Stimulated activated CD4-positive, alpha-beta T cell treated with anti-CD3 and anti-CD28 coated beads, Interleukin-2, amount 100 ng/mL, for 4 hours (primary cell): ENCODE data around the gene AREG.

Experiments used
- DNase-seq: peaks from one replicate; pipeline ENCODE4 v3.0.0-alpha.2; 2020; ENCODE audit warnings: low read depth

The AREG gene

DNA sequence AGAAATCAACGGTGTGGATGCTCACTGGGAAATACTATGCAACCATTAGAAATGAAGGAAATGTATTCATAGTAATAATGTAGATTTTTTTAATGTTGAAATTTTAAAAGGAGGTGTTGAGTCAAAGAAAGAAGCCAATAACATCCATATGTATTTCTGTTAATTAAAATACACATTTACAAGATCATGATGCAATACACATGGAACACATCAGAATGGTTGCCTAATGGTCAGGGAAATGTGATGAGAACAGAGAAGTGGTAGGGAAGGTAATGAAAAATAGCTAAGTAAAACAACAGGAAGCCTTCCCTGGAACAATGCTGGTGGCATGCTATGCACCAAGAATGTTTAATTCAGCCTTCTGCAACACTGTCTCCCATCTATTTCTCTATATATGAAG, 18.2 kb downstream of the AREG start:
- no peak for DNase-seq

DNA sequence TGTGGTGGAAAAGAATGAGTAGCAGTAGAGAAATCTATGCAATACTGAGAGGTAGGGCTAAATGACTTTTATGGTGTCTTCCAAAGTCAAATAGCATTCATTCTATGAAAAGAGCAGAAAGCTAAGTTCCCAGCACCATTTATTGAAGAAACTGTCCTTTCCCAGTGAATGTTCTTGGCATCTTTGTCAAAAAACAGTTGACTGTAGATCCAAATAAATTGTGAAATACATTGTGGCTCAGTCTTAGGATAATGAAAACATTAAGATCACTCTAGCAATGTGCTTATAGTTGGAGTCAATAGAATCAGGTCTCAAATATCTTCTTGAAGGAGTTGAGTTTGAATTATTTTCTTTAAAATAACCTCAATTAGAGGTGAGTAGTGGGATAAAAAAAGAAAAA, 19.4 kb downstream of the AREG start:
- DNase-seq: no peak

DNA sequence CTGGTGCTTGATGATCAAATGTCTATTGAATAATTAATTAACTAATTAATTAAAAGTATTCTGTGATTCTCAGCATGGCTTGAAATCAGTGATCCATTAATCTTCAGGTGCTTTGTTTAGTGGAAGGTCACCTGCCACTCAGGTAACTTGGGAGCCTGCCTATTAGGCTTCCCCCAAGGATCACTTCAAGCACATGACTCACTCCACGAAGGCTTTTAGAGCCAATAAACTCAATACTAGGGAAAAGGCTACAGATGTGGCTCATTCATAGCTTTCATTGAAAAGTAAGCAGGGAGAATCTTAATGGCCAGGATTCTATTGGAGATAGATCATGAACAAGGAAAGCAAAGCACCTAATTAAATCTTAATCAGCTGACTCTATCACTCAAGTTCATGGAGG, 21.3 kb downstream of the AREG start:
- DNase-seq: no peak

DNA sequence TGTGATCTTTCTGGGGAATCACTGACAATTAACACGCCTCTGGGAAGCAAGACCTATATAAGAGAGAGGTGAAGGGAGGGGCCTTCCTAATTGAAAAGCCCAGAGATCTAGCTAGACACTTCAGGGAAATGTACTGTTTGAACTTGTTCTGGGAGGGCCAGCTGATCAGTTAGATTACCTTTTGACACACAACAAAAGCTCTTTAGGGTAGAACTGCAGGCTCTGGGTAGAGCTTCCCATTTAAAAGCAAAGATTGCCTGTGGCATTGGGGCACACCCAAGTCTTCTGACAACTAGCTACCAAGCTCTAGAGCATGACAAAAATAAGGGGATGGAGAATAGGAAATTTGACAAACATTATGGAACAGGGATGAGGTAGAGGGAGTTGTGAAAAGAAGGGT, 26.3 kb downstream of the AREG start:
- no peak for DNase-seq

DNA sequence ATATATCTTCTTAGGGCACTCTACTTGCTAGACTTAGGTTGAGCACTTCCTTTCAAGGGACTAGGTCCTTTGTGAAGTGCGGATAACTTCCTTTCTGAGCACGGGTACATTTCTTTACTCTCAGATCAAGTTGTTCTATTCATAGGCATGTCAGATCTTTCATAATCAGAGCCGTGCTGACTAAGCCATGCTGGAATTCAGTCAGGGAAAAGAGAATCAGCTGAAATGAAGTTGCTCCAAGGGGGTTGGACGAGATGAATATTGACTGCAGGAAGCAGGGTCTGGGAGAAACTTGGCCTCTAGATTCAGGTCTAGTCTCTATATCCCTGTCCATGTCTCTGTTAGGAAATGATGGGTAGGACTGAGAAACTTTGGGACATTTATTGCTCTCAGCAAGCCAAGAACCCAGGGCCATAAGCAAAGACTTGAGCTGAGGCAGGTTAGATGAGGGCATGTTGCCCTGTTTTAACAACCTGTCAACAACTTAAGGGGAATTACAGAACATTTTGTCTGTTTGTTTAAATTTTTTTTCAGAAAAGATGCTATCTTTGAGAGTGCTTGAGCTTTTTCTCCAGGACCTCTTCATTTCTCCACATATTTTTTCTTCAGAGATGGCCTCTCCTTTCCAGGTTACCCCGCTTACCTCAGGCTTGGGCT, 28.3 kb downstream of the AREG start:
- DNase-seq: no peak

DNA sequence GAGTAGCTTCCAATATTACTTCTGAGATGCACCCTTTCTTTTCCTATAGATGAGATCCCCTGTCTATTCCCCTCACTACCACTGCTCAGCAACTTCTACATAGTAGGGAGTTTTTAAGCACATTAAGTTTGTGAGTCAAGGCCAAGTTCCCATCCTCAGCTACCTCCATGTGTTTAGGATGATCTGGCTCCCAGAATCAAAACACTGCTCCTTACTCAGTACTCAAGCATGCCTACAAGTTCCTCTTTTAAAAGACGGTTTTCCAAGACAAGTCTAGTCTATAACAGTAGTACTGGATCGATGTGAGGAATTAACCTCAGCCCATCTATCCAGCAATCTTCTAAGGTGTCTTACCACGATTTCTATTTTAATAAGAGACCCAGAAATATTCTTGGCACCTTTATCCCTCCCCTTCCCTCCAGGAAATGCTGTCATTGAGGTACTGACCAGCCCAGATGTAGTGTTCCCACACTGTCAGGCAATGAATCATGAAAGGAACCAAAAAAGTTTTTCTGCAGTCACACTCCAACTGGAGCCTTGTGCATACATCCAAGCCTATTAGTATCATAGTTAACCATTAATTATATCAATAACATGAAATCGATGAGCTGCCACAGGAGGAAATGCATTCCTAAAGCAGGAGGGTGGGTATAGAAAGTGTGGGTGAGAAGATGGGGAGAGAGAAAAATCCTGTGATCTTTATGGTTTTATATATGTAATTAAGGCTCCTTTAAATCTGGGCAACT, 29.6 kb downstream of the AREG start:
- no peak for DNase-seq

DNA sequence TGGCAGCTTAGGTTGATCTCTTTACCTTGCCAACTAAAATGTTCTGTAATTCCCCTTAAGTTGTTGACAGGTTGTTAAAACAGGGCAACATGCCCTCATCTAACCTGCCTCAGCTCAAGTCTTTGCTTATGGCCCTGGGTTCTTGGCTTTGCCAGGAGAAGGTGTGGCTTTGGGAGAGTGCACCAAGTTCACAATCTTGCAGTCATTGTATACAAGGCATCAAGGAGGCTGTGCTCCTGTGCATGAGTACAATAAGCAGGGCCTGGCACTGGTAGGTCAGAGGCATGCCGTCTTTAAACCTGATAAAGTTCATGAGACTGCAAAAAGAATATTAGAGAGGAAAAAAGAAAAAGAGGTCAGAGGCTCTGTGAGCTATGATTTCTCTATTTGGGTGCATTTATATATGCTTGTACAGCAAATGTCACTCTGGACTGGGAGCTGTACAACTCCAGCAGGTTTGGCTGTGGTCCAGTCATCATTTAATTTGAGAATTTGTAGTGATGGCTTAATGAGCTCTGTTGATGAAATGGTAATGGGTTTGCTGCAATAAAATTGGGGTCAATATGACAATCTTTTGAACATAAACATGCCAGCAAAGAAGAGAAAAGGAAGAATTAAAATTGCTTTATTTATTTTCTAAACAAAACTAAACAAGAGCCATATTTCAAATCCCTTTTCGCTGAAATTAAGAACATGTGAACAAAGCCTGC, 30.3 kb downstream of the AREG start:
- no peak for DNase-seq

DNA sequence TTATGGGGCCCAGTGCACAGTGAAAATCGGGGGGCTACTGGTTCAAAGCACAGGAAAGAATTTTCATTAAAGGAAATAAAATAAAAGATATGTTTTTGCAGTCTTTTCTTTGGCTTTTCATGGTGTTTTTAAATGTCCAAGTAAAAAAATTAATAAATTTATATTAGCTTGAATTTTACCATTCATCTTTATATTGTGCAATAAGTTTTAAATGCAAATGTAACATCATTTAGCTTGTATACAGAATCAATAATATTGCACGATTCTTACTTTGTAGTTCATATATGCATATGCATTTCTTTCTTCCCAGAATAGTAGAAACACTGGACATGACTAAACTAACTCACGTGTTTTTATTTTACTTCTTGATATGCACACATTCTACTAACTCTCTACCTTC, 31.0 kb downstream of the AREG start:
- no peak for DNase-seq

DNA sequence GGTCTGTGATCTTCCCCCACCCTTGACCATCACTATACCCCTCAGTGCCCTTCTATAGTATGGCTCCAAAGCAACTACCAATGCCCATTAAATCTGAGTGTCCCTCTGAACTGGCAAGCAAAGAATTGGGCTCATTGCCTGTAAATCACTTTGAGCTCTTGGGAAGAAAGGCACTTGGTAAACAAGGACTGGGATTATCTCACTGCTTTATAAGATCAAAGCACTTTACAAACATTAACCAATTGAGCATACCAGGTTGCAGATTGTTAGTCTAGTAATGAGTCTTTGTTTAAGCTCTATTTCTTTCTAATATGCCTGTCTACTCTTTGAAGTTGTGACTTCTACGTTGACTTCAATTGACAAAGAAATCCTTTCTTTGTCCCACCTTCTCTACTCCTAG, 34.1 kb downstream of the AREG start:
- no peak for DNase-seq

DNA sequence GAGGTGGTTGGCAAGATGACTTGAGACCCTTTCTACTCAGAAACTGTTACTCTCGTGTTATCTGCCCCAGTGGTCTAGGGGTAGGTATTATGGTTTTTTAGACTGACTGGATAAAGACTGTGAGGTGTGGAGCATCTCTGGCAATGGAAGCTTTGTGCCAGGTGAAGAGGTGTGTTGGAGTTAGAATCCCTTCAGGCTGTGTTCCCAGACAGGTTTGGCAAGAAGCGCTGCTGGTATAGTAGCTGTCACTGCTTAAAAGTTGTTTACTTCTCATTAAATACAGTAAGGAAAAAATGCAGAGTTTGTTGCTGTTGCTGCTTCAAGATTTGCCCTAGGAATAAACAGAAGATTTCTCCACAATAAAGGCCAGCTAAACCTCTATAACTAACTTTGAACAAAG, 35.3 kb downstream of the AREG start:
- DNase-seq: no peak

DNA sequence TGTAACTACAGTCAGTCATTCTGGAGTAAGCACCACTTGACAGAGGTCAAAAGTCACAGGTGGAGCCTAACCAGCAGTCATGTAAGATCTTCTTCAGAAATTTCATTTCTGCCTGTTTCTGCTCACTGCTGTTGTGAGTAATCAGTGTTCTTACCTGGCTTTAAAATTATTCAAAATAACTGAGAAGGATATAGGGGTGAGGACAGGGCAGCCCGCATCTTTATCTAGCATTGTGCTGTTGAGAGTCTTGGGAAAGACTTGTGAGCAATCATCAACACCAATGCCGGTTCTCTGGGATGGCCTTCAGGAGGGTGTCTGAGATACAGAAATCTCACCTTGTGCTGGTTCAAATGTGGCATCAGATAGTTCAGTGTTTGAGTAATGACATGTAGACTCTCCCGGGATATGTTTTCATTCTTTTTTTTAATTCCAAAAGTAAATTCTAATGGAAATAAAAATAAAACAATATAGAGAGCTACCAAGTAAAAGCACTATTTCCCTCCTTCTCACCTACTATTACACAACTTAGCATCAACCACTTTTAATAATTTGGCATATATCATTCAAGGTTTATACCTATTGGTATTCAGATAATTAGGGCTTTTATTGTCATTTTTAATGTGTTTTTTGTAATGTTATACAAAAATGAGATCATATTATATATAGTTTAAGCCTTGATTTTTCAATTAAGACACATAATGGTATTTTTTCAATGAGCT, 37.1 kb downstream of the AREG start:
- DNase-seq: no peak

DNA sequence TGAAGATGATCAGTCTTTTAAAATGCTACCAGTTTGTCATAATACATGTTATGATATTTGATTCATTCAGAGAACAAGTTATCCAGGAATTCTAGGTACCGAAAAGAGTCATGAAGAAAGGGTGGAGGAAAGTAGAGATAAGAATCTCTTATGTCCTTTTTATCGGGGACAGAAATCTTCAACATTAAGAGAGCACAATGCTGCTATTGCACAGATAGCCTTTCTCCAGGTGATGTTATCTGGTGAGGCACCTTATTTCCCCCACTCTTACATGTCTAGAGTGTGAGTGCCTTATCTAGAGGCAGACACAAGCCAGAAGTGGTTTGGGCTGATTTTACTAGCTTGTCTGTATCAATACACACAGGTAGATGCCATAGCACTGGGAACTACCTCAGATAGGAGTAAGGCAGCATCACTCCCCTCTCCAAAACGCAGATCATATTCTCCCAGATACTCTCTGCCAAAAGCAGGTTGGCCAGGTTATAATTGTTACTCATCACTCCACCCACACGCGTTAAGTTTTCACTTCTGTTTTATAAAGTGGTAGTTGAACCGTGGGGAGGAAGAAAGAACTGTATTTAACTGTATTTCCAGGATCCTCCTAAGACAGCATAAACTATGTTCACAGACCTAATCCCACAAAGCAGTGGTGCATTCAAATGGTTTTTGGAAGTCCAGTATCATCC, 38.4 kb downstream of the AREG start:
- no peak for DNase-seq

DNA sequence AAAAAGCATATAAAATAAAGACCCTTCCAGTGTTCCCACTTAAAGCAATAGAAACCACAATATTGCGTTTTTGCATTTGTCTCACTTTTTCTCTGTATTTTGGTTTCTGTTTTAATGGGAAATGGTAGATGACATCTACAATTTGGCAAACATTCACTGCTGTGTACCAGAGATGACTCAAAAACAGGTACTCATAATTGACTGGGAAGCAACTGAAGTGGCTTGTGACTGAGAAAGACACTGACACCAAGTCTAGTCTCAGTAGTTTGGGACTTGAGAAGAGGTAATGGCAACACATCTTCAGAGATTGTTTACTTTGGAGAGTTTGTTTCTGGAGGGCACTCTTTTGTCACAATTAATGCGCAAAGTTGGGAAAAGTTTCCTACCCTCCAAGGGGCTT, 42.0 kb downstream of the AREG start:
- no peak for DNase-seq

DNA sequence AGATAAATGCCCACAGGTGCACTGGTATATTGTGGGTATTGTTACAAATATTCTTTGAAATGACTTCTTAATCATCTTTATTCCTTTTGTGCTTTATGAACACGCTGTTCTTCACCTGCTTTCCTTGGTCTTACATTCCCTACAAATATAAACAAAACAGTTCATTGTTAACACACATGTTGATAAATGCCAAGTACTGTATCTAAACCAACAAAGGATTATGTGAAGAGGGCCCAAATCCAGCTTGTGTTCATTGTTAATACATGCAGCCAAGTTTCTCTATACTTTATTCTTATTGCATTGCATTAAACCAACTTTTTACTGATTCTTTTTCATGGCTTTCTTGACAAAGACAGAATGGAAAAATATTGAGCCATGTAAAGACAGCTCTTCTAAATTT, 42.8 kb downstream of the AREG start:
- DNase-seq: no peak

DNA sequence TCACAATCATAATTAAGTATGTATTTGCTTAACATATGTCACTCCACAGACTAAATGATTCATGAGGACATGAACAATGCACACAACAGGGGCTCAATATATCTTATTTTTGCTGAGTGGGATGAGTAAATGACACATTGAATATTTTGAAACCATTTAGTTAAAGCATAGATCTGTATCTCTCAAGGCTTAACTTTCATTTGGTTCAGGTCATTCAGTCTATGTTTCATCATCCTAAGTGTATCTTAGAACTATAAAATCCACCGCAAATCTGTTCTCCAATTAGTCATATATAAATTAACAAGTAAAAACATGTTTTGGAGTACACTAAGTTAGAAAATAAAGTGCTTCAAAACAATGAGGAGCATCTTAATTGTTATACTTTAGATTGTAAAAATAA, 45.8 kb downstream of the AREG start:
- no peak for DNase-seq

DNA sequence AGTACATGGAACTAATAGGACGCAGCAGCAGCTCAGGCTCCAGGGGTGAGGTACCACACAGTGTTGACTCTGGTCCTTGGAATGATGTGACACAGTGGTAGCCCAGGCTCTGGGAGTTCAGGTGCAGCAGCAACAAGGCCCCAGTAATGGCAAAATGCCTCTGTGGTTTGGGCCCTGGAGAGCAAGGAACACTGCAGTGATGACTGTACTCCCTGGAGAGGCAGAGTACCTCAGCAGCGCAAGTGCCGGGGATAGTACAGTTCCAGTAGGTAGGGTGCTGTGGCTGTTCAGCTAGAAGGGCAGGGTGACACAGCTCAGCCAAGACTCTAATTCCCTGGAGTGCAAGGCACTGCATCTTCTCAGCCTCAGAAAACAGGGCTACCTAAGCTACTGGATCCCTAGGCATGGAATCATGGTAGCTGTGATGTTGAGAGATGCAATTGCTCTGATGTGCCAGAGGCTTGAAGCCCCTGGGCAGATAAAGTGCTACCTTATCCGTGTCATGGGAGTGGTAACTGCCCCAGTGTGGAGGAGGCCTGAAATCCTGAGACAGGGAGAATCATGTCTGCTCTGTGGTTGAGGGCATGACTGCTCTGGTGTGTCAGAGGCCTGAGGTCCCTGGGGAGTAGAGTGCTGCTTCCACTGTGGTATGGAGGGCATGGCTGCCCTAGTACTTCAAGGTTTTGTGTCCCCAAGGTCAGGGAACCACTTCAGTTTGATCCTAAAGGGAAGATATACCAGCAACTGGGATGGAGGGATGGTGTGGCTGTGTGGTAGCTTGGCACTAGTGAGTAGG, 55.2 kb downstream of the AREG start:
- DNase-seq: no peak

DNA sequence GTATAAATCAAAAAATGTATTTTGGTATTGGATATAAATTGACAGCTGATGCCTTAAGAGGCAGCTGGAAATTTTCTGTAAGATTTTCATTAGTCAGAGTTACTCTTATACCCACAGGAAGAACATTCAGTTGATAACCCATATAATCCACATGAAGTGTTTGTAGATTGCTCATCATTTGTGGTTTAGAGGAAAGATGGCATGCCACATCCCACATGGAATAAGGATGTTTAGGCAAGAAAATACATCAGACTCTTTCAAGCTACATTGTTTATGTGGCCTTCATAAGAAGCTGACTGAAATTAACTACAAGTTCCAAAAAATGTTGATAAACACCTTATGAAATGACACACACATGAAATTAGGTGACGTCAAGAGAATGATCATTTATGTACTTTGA, 56.6 kb downstream of the AREG start:
- no peak for DNase-seq

DNA sequence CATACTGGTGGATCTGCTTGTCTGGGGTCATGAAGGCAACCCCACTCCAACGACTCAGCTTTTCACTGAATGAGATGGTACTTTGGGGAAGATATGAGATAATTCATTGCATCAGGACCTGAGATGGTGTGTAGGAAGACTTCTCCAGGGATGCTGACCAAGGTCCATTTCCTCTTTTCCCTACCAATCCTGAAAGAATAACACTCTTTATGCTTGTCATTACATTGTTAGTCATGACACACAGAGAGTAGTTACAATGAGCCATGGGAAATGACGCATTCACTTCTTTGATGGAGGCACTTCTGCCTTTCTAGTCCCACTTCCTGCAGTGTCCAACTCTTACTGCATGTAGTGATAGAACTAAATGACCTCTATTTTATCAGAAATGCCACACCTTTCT, 58.6 kb downstream of the AREG start:
- DNase-seq: no peak

DNA sequence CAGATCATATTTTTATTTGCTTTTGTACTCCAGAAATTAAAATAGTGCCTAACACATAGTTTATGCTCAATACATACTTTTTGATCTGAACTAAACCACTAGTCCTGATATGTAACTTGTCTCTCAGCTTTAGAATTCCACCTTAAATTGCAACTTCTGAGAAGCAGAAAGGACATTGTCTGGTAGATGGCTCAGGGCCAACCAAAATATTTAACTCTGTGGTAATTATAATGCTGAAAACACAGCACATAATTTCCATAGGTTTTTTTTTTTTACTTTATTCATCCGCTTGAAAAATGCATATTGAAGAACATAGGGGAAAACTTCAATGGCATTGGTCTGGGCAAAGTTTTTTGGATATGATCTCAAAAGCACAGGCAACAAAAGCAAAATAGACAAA, 59.3 kb downstream of the AREG start:
- no peak for DNase-seq
